Erythroblast (primary cell): ENCODE measurements around the gene SLA2.

Source experiments
- GATA1 ChIP-seq: IDR thresholded peaks from 2 replicates; pipeline ENCODE4 v1.6.1; 2011; ENCODE audit warnings: low read depth, mild to moderate bottlenecking, control low read depth, low read length, moderate library complexity
- POLR2A ChIP-seq: IDR thresholded peaks from 2 replicates; pipeline ENCODE4 v1.6.1; 2011; ENCODE audit warnings: mild to moderate bottlenecking, low read length

- TF ChIP-seq POLR2A (no peak), GATA1 (no peak)
Measured at GRCh38 chr20:36647196-36648121, 1.5 kb upstream of the SLA2 start.
